Measurements from ENCODE around the gene APRT.
"Not testable (repeated sequence)": the region's sequence is repeated elsewhere in the genome, so short reads cannot be mapped to it uniquely, and the experiment has no call there.

The APRT gene

DNA sequence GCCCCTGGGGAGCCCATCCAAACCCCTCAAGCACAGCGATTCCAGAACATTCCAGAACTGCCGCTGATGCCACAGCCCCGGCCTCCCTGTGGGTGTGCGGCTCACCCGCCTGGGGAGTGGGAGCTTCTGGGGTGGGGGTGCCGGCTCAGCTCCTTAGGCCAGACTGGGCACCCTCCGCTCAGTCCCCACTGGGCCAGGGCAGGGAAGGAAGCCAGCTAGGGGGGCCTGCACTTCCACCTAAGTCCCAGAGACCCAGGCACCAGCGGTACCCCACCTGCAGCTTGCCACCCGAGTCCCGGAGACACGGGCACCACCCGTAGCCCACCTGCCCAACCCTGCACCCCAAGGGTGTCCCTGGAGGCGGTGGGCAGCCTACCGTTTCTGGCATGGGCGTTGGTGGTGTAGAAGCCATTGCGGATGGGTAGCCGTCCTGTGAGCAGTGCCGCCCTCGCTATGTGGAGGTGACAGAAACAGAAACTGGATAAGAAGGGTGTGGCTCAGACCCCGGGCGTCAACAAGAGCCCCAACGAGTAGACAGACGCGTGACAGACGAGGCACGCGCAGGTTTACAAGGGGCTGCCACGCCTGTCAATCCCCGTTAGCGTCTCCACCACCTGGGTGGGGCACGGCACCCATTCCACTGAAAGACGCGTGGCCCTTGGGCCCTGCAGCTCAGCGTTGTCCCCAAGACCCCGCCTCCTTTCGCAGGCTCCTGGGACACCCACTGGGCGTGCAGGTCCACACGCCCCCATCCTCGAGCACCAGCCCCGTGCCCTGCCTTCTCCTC lies 30.0 kb upstream of the APRT start:
- DNase-seq (ENCODE audit: low spot score) = no peak

DNA sequence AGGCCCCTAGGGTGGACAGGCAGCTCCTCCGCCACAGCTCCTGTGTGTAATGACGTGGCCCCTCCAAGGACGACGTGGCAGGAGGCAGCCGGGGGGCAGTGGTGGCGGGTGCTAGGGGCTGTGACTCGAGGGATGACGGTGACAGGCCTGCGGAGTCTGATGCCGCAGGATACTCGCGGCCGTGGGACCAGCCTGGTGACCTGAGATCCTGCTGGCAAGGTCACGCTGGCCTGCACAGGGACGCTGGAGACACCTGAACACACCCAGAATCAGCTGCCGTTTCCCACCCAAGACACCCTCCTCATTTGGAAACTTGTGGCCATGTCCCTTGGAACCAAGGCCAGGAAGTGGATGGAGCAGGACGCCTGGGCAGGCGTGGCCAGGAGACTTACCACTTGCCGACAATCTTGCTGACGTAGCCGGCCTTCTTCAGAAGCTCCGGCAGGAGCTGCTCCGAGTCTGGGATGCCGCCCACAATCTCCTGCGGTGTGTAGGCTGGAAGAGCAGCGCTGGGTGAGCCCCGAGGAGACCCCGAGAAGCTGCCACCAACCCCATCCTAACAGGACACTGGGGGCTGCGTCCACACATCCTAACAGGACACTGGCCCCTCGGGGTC lies 29.0 kb upstream of the APRT start:
- no peak for DNase-seq (ENCODE audit: low spot score)

DNA sequence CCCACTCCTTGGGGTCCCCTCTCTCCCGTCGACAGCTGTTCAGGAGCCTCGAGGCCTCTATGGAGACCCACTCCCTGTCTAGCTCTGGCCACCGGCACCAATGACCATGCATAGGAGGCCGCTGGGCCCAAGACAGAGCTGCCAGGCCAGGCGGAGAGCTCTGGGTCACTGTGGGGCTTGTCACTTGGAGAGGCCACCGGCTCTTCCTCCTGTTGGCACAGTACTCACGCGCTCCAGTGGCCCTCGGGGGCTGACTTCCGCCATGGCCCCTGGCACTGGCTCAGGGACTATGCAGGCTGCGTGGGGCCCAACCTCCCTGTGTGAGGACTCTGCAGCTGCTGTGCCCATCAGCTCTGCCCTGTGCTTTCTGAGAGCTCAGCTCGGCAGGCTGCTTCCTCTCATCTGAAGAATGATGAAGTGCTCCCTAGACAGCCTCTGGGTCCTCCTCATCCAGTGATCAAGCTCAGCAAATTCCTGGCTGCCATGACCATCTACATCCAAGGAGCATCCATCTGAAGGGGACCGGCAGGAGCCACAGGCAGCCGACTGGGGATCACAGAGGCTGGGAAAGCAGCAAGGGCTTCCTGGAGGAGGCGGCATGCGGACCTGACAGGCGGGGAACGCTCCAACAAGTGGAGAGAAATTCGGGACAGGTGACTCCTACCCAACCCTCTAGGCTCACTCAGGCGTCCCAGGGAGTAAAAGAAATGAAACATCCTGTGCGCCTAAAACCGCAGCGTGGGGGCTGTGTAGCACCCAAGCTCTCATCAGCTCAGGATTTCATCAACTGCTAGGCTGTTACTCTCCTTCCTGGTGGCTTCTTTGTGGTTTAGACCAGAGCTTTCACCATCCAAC lies 28.2 kb upstream of the APRT start:
- DNase-seq (ENCODE audit: low spot score) = no peak

DNA sequence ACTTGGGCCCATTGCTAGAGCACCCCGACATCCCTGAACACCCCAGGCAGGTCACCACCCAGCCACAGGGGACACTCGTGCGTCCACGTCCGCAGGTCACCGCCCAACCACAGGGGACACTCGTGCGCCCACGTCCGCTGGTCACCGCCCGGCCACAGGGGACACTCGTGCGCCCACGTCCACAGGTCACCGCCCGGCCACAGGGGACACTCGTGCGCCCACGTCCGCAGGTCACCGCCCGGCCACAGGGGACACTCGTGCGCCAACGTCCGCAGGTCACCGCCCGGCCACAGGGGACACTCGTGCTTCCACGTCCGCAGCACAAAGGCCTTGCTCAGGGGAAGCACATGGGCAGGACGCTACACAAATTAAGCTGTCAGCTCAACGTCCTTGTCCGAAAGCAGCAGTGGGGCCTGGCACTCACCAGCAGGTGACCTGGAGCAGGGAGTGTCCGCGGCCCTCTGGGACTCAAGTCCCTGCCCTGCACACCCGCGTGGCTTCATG lies 27.4 kb upstream of the APRT start:
- no peak for DNase-seq (ENCODE audit: low spot score)

DNA sequence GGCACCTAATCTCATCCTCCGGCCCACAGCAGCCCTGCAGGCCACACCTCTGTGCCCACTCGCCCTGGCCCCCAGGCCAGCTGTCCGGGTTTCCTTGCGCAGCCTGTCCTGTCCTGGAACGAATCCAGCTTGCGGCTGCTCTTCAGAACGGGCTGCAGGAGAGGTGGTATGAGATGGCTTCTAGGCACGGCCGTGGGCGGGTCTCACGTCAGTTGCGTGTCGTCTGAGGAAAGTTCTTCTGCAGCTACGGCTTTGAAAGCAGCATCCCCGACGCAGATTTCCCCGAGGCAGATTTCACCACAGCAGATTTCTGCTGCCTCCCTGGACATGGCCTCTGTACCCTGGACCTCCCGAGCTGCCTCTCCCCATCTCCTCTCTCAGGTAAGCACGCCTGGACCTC lies 26.8 kb upstream of the APRT start:
- no peak for DNase-seq (ENCODE audit: low spot score)

DNA sequence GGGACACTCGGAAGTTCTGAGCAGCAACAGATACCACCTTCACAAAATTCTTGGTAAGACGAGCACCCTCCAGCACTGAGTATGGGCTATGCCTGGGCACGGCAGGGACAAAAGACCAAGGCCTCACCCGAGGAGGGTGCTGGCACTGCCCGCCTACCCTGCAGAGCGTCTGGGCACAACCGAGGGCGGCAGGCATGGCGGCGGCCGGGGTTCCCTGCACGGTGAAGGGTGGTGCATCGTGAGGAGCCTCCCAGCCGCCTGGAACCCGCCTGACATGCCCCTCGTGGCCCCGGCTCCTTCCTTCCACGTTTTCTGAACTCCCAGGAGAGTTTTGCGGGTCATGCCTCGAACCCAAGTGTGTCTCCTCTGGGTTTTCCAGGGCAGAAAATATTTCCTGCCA lies 26.1 kb upstream of the APRT start:
- DNase-seq (ENCODE audit: low spot score) = no peak

DNA sequence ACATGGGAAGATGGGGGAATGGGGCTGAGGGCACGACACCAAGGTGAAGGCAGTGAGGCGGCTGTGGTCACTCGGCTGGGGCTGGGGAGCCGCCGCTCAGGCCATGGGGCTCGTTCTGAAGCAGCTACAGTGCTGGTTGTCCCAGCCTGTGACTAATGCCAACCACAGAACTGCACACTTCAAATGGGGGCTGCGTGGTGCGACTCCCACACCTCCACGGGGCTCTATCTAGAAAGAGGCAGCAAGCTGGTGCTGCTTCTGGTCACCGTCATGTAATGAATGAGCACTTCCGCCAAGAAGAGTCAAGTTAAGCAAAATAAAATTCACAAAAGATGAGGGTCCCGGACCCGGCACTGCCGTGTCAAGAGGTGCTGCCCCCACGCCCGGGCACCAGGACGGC lies 25.1 kb upstream of the APRT start:
- DNase-seq (ENCODE audit: low spot score) = no peak

DNA sequence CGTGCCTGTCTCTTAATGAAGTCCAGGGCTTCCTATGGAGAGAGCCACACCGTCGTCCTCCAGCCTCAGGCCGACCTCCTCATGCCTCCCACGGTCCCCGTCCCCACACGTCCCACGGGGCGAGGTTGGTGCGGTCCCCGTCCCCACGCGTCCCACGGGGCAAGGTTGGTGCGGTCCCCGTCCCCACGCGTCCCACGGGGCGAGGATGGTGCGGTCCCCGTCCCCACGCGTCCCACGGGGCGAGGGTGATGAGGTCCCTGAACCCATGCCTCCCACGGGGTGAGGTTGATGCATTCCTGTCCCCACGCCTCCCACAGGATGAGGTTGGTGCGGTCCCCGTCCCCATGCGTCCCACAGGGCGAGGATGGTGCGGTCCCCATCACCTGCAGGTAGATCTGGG lies 24.1 kb upstream of the APRT start:
- DNase-seq (ENCODE audit: low spot score) = no peak

DNA sequence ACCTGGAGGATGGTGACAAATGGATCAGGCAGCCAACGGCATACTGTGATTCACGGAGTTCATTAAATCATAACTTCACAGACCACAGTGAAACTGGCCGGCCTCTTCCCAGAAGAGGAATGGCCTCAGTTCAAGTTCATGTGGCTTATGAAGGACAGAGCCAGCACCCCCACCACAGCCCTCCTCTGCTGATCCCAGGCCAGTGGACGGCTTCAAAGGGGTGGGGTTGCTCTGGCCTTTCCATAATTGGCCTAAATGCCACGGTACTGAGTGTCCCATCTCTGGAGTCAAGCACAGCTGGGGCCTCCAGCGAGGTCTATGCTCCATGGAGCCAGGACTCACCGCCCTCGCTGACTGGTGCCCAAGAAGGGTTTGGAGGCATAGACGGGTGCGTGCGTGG lies 23.7 kb upstream of the APRT start:
- DNase-seq (ENCODE audit: low spot score) = peak; percentile 76

DNA sequence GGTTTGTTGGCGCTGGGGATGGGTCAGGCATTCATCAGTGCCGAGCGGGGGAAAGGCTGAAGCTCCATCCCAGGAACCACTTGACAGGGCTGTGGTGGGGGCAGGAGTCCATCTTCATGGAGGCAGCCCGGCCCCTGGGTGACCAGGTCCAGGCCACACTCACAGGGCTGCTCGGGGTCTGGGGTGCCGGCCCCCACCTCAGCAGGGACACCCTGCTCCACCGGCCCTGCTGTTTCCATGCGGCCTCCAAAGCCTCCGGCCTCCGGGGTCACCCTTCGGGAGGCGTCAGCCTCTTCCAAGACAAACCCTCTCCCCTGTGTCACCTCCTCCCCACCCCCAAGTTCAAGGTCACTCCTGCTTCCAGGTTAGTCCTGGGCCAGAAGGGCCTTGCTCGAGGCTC lies 22.9 kb upstream of the APRT start:
- DNase-seq (ENCODE audit: low spot score) = no peak

DNA sequence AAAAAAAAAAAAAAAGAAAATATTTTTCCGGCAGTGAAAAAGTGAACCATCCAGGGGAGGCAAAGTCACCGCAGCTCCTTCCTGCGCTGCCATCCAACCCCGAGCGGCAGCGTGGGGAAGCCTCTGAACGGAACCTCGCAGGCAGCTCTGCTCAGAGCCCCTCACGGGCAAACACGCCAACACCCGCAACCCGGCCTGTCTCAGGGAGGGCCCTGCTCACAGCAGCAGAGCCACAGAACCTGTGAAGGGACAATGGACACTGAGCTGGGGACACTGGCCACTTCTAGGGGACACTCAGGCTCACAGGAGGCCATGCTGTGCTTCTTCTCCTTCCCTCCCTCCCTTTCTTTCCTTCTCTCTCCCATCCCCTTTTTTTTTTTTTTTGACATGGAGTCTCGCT lies 21.4 kb upstream of the APRT start:
- no peak for DNase-seq (ENCODE audit: low spot score)

DNA sequence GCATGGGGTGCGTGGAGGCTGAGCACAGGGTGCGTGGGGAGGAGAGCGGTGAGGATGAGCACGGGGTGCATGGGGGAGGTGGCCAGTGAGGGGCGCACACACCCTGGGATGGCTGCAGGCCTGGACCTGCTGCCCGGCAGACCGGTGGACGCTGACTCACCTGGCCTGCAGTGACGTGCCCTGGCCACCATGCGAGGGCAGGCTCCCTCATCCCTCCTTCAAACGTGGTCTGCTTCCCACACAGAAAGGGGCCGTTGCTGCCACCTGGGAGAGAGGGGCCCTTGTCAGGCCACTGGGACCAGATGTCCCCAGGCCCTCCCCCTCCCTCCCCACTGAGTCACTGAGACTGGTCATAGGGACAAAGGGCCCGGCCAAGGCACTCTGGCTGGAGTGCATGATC lies 20.1 kb upstream of the APRT start:
- peak; percentile 29 for DNase-seq (ENCODE audit: low spot score)

DNA sequence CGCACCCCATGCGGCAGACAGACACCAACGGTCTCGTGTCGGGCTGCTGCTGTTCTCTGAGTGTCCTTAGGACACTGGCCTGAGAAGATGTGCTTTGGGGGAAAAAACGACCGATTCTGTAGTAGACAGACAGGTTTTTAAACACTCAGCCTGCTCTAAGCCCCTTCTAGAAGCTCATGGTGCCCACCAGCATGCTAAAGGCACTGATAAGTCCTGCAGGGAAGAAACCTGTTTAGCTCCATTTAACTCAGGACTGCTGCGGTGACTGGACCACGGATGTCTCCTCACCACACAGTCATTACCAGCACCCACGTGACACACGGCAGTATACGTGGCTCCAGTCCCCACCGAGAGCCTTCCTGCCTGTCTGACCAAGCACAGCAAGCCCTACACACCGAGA lies 19.1 kb upstream of the APRT start:
- no peak for DNase-seq (ENCODE audit: low spot score)

DNA sequence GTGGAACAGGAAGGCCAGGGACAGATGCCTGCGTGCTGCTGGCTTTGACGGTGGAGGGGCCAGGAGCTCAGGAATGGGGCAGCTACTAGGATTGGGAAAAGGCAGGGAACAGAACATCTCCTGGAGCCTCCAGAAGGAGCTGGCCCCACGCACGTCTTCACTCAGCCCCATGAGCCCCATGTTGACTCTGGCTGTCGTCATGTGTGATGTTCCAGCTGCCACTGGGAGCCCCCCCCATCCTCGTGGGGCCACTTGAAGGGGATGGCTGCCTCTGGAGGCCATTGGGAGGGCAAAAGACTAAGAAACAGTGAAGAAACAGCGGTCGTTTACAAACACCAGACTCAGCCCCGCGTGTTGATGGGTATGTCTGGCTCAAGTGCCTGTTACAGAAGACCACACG lies 18.5 kb upstream of the APRT start:
- no peak for DNase-seq (ENCODE audit: low spot score)

DNA sequence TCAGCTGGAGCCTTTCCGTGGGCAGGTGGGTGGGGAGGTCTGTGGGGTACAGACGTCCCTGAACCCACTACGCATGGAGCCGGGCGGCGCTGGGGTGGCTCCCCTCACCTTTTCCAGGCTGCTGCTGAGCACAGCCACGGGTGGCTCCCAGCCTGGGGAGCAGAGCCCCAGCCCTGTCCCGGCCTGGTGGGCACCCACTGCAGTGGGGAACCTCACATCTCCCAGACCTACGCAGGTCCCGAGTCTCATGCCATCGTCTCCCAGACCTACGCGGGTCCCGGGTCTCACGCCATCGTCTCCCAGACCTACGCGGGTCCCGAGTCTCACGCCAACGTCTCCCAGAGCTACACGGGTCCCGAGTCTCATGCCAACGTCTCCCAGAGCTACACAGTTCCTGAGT lies 17.0 kb upstream of the APRT start:
- no peak for DNase-seq (ENCODE audit: low spot score)

DNA sequence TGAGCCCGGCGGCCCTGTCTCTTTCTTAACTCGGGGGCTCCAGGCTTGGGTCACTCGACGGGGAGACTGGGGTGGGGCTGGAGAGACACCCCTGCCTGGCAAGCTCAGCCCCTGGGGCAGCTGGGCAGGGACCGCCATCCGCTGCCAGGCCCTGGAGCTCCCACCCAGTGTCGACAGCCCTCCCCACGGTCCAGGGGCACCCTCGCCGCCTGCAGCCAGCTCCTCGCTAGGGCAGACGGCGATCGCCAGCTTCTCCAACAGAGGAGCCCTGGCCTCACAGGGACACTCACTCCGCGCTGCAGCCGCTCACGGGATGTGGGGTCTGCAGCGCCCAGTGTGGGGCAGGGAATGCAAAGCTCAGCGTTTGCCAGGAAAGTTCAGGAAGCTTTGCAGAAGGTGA lies 16.0 kb upstream of the APRT start:
- DNase-seq (ENCODE audit: low spot score) = no peak

DNA sequence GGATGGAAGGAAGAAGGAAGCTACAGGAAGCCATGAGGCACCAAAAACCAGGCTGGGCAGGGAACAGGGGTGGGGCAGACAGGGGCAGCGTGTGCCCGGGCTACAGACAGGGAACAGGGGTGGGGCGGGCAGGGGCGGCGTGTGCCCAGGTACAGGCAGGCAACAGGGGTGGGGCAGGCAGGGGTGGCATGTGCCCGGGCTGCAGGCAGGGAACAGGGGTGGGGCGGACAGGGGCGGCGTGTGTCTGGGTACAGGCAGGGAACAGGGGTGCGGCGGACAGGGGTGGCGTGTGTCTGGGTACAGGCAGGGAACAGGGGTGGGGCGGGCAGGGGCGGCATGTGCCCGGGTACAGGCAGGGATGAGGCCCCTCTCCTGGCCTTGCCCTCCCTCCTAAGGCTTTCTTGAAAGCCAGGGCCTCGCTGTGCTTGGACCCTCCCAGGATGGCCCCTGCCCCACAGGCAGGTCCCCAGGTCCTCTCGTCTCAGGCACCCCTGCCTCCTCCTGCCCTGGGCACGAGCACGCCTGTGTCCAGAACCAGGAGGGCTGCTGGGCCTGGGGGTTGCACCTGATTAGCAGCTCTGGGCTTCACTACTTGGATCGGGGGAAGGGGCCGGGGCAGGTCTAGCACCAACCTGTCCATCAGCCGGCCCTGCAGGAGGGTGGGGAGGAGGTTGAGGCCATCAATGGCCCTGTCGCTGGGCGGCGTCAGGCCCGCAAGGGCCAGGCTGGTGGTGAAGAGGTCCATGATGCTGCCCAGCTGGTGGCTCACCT lies 14.5 kb upstream of the APRT start:
- DNase-seq (ENCODE audit: low spot score) = no peak

DNA sequence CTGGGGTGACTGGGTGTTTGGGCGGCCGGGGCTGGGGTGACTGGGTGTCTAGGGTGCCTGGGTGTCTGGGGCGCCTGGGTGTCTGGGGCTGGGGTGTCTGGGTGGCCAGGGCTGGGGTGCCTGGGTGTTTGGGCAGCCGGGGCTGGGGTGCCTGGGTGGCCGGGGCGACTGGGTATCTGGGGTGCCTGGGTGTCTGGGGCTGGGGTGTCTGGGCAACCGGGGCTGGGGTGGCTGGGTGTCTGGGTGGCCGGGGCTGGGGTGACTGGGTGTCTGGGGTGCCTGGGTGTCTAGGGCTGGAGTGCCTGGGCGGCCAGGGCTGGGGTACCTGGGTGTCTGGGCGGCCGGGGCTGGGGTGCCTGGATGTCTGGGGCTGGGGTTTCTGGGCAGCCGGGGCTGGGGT lies 13.4 kb upstream of the APRT start:
- DNase-seq (ENCODE audit: low spot score) = no peak

DNA sequence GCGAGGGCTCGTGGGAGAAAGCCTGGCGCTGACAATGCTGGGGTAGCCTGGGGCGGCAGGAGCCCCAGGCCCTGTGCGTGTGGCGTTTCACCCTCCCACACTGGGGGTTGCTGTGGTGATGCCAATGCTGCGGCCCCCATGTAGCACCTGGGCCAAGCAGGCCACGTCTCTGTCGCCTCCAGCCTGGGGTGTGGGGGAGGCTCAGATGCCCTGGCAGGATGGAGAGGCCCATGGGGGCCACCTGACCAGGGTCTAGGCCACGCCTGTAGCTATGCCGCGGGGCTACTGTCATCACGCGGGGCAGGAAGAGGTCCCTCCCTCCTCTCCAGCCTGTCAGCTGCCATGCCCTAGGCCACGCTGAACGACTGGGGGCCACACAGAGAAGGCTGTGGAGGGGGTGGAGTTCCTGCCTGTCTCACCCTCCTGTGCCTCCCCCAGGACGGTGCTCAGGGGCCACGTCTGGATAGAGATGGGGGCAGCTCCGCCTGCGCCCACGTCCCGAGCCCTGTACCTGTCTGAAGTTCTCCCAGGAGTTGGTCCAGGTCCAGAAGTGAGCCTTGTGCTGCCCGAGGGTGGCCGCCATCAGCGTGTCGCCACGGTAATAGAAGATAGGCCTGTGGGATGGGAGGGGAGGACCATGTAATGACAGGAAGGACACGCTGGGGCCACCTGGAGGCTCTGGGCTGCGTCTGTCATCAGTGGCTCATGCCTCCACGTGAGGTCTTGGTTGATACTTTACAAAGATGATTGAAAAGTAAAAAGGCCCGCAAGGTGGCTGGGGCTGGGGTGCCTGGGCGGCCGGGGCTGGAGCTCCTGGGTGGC lies 12.7 kb upstream of the APRT start:
- DNase-seq (ENCODE audit: low spot score) = no peak

DNA sequence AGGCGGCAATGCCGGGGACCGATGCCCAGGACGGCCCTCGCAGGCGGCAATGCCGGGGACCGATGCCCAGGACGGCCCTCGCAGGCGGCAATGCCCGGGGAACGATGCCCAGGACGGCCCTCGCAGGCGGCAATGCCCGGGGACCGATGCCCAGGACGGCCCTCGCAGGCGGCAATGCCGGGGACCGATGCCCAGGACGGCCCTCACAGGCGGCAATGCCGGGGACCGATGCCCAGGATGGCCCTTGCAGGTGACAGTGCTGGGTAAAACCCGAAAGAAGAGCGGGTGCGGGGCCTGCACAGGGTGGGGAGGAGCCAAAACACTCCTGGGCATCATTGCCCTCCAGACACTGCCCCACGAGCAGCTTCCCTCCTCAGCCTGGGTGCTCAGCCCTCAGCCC lies 11.9 kb upstream of the APRT start:
- DNase-seq (ENCODE audit: low spot score) = not testable (repeated sequence)

Measured in AG20443 (cell line).